Measurements from ENCODE around the gene TOM1L2.

TOM1L2 gene

GRCh38 chr17:17848311-17849082 is 123.7 kb downstream of the TOM1L2 start:
- Histone ChIP-seq H3K27ac (ENCODE audit: low read depth, low read length) (peak overlapping the region; percentile 79), H3K4me1 (ENCODE audit: control insufficient read depth, insufficient read depth, low read length, unreplicated experiment) (peaks cover 23% of the 10 kb centered on the region), H2AFZ (ENCODE audit: low read length, unreplicated experiment) (no peak overlapping the region), H3K4me3 (ENCODE audit: low read depth, low read length) (no peak overlapping the region), H3K27me3 (ENCODE audit: insufficient read depth, low read length) (no peaks in the 10 kb centered on the region), H3K79me2 (ENCODE audit: control insufficient read depth, insufficient read depth, low read length, unreplicated experiment) (no peaks in the 10 kb centered on the region), H3K36me3 (ENCODE audit: insufficient read depth, low read length) (no peaks in the 10 kb centered on the region)

DNA sequence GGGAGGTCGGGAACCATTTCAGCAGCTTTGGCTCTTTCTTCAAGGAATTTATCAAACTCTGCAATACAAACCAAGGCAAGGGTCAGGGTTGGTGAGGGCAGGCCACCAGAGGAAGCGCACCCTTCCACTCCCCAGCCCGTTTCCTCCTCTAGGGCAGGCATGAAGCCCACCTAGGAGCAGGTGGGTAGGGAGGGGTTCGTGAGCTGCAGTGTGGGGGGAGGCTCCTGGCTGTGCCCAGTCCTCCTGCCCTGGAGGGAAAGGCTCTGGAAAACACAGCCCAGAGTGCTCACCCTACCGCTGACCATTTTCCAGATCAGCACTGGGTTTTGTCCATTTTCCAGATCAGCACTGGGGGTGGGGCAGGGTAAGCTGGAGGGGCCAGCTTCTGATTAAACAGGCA is 124.5 kb downstream of the TOM1L2 start:
- no peaks in the 10 kb centered on the region for H3K36me3 ChIP-seq (ENCODE audit: insufficient read depth, low read length)
- H3K27me3 ChIP-seq (ENCODE audit: insufficient read depth, low read length), result no peaks in the 10 kb centered on the region
- no peak overlapping the region for H2AFZ ChIP-seq (ENCODE audit: low read length, unreplicated experiment)
- H3K79me2 ChIP-seq (ENCODE audit: control insufficient read depth, insufficient read depth, low read length, unreplicated experiment), result no peaks in the 10 kb centered on the region
- H3K27ac ChIP-seq (ENCODE audit: low read depth, low read length), result no peak overlapping the region
- peaks cover 23% of the 10 kb centered on the region for H3K4me1 ChIP-seq (ENCODE audit: control insufficient read depth, insufficient read depth, low read length, unreplicated experiment)
- no peak overlapping the region for H3K4me3 ChIP-seq (ENCODE audit: low read depth, low read length)

GRCh38 chr17:17847118-17847689 is 125.0 kb downstream of the TOM1L2 start:
- Histone ChIP-seq H3K27me3 (ENCODE audit: insufficient read depth, low read length) (no peaks in the 10 kb centered on the region), H2AFZ (ENCODE audit: low read length, unreplicated experiment) (no peak overlapping the region), H3K4me1 (ENCODE audit: control insufficient read depth, insufficient read depth, low read length, unreplicated experiment) (peaks cover 23% of the 10 kb centered on the region), H3K4me3 (ENCODE audit: low read depth, low read length) (no peak overlapping the region), H3K36me3 (ENCODE audit: insufficient read depth, low read length) (no peaks in the 10 kb centered on the region), H3K27ac (ENCODE audit: low read depth, low read length) (no peak overlapping the region), H3K79me2 (ENCODE audit: control insufficient read depth, insufficient read depth, low read length, unreplicated experiment) (no peaks in the 10 kb centered on the region)

- no peak overlapping the region for H3K27ac ChIP-seq (ENCODE audit: low read depth, low read length)
- no peak overlapping the region for H3K4me3 ChIP-seq (ENCODE audit: low read depth, low read length)
- no peaks in the 10 kb centered on the region for H3K27me3 ChIP-seq (ENCODE audit: insufficient read depth, low read length)
- no peaks in the 10 kb centered on the region for H3K36me3 ChIP-seq (ENCODE audit: insufficient read depth, low read length)
- no peak overlapping the region for H2AFZ ChIP-seq (ENCODE audit: low read length, unreplicated experiment)
- no peaks in the 10 kb centered on the region for H3K79me2 ChIP-seq (ENCODE audit: control insufficient read depth, insufficient read depth, low read length, unreplicated experiment)
- H3K4me1 ChIP-seq (ENCODE audit: control insufficient read depth, insufficient read depth, low read length, unreplicated experiment), result peaks cover 25% of the 10 kb centered on the region
Observed at GRCh38 chr17:17846645-17847044, 125.6 kb downstream of the TOM1L2 start.

- no peaks in the 10 kb centered on the region for H3K27me3 ChIP-seq (ENCODE audit: insufficient read depth, low read length)
- no peak overlapping the region for H3K27ac ChIP-seq (ENCODE audit: low read depth, low read length)
- H3K4me1 ChIP-seq (ENCODE audit: control insufficient read depth, insufficient read depth, low read length, unreplicated experiment), result peaks cover 31% of the 10 kb centered on the region
- H3K36me3 ChIP-seq (ENCODE audit: insufficient read depth, low read length), result no peaks in the 10 kb centered on the region
- no peak overlapping the region for H2AFZ ChIP-seq (ENCODE audit: low read length, unreplicated experiment)
- H3K79me2 ChIP-seq (ENCODE audit: control insufficient read depth, insufficient read depth, low read length, unreplicated experiment), result no peaks in the 10 kb centered on the region
- no peak overlapping the region for H3K4me3 ChIP-seq (ENCODE audit: low read depth, low read length)
Observed at GRCh38 chr17:17846003-17846402, 126.2 kb downstream of the TOM1L2 start.

DNA sequence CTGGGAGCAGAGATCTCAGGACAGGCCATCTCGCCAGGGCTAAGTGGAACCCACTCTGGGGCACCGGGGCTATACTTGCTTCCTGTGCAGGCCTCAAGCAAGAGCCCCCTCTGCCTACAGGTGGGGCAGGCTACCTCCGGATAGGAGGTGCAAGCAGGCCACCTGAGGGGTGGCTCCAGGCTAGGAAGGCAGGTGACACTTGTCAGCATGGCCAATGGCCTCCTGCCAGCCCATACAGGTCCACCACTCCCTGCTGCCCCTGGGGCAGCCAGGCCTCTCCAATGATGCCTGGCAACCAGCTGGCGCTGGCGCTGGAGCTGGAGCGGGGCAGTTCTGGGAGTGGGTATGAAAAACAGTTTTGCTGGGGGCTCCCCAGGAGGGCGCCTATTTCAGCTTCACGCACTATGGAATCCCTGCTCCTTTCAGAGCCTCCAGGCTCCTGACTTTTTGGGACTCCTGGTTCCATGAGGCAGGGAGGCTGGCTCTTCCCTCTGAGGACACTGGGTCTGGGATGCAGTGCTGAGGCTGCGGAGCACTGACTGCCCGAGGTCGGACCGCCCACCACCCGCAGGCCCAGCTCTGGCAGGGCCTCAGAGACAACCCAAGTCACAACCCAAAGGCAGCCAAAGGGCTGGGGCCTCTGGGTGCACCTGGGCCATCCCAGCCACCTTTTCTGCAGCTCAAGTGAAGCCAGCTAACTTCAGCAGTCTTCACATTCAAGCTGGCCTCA is 127.0 kb downstream of the TOM1L2 start:
- H3K27ac ChIP-seq (ENCODE audit: low read depth, low read length), result no peak overlapping the region
- H3K4me3 ChIP-seq (ENCODE audit: low read depth, low read length), result no peak overlapping the region
- no peak overlapping the region for H2AFZ ChIP-seq (ENCODE audit: low read length, unreplicated experiment)
- H3K36me3 ChIP-seq (ENCODE audit: insufficient read depth, low read length), result no peaks in the 10 kb centered on the region
- H3K4me1 ChIP-seq (ENCODE audit: control insufficient read depth, insufficient read depth, low read length, unreplicated experiment), result peaks cover 35% of the 10 kb centered on the region
- H3K27me3 ChIP-seq (ENCODE audit: insufficient read depth, low read length), result no peaks in the 10 kb centered on the region
- H3K79me2 ChIP-seq (ENCODE audit: control insufficient read depth, insufficient read depth, low read length, unreplicated experiment), result no peaks in the 10 kb centered on the region

DNA sequence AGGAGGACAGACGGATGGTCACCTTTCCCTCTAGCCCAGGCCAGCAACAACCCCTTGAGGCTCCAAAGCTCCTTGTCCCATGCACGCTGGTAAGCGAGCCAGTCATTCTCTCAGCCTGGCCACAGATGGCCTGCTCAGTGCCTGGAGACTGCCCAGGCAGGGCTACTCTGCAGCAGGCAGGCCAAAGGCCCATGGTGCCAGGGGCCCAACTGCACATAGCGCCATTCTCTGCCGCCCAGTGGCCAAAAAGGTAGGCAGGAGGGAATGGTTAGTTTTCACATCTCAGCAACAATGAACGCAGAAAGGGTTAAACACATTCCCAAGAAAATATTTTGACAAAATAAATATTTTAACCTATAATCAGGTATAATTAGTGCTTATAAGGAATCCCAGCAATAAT is 127.7 kb downstream of the TOM1L2 start:
- H3K4me3 ChIP-seq (ENCODE audit: low read depth, low read length), result no peak overlapping the region
- H2AFZ ChIP-seq (ENCODE audit: low read length, unreplicated experiment), result no peak overlapping the region
- H3K36me3 ChIP-seq (ENCODE audit: insufficient read depth, low read length), result no peaks in the 10 kb centered on the region
- H3K79me2 ChIP-seq (ENCODE audit: control insufficient read depth, insufficient read depth, low read length, unreplicated experiment), result no peaks in the 10 kb centered on the region
- H3K27me3 ChIP-seq (ENCODE audit: insufficient read depth, low read length), result no peaks in the 10 kb centered on the region
- H3K27ac ChIP-seq (ENCODE audit: low read depth, low read length), result no peak overlapping the region
- peaks cover 30% of the 10 kb centered on the region for H3K4me1 ChIP-seq (ENCODE audit: control insufficient read depth, insufficient read depth, low read length, unreplicated experiment)

DNA sequence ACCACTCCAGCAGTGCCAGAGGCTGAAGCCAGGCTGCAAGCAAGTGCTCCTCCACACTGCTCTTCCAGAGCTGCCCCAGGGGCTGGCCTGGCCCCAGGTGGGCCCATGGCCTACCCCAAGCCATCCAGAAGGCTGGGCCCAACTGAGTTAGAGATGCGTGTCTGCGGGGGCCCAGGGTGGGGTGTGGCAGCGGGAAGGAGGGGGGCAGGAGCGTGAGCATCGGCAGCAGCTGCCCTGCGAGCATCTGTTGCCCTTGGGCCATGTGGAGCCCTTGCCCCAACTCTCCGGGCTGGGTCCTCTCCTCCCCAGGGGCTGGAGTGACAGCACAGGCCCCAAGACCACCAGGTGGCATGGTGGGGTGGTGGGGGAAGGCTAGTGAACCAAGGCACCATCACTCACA is 128.1 kb downstream of the TOM1L2 start:
- no peaks in the 10 kb centered on the region for H3K36me3 ChIP-seq (ENCODE audit: insufficient read depth, low read length)
- H3K4me1 ChIP-seq (ENCODE audit: control insufficient read depth, insufficient read depth, low read length, unreplicated experiment), result peaks cover 30% of the 10 kb centered on the region
- H3K27me3 ChIP-seq (ENCODE audit: insufficient read depth, low read length), result no peaks in the 10 kb centered on the region
- no peak overlapping the region for H2AFZ ChIP-seq (ENCODE audit: low read length, unreplicated experiment)
- no peak overlapping the region for H3K27ac ChIP-seq (ENCODE audit: low read depth, low read length)
- H3K79me2 ChIP-seq (ENCODE audit: control insufficient read depth, insufficient read depth, low read length, unreplicated experiment), result no peaks in the 10 kb centered on the region
- H3K4me3 ChIP-seq (ENCODE audit: low read depth, low read length), result no peak overlapping the region

- H3K36me3 ChIP-seq (ENCODE audit: insufficient read depth, low read length), result no peaks in the 10 kb centered on the region
- no peak overlapping the region for H3K4me3 ChIP-seq (ENCODE audit: low read depth, low read length)
- H3K27ac ChIP-seq (ENCODE audit: low read depth, low read length), result no peak overlapping the region
- H3K4me1 ChIP-seq (ENCODE audit: control insufficient read depth, insufficient read depth, low read length, unreplicated experiment), result peaks cover 28% of the 10 kb centered on the region
- H2AFZ ChIP-seq (ENCODE audit: low read length, unreplicated experiment), result no peak overlapping the region
- H3K79me2 ChIP-seq (ENCODE audit: control insufficient read depth, insufficient read depth, low read length, unreplicated experiment), result no peaks in the 10 kb centered on the region
- H3K27me3 ChIP-seq (ENCODE audit: insufficient read depth, low read length), result no peaks in the 10 kb centered on the region
Observed at GRCh38 chr17:17843096-17843495, 129.1 kb downstream of the TOM1L2 start.

DNA sequence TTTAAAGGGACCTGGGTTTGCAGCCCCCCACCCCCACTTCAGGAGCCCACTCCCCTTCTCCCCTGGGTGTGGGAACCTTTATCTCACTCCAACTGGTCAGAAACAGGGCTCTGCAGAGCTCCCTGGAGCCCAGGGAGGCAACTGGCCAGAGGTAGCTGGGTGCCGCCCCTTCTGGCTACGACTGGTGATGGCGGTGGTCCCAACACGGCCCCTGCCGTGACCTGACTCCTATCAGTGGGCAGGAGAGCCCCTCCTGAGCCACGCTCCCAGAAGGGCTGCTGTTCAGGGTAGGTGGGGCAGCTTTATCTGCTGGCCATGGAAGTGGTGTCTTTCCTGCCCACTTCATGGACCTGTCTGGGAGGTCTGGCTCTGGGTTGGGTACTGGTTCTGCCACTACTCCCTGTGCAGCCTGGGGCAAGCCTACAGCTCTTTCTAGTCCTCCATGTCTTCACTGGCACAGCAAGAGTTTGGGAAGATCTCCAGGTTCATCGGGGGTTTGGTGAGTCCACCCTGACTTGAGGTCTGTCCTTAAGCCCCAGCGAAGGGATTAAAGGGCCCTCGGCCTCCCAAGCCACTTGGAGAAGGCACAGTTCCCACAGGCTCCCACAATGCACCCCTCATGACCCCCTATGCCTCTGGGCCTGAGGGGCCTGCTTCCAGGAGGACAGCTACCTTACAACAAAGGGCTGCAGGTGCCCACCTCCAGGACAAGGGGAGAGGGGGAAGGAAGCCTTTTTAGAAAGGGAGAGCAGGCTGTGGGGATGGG is 129.9 kb downstream of the TOM1L2 start:
- H2AFZ ChIP-seq (ENCODE audit: low read length, unreplicated experiment), result no peak overlapping the region
- no peak overlapping the region for H3K4me3 ChIP-seq (ENCODE audit: low read depth, low read length)
- H3K27ac ChIP-seq (ENCODE audit: low read depth, low read length), result no peak overlapping the region

More for the DNA sequence above, 129.9 kb downstream of the TOM1L2 start:
- Histone ChIP-seq H3K27me3 (ENCODE audit: insufficient read depth, low read length) (no peaks in the 10 kb centered on the region), H3K36me3 (ENCODE audit: insufficient read depth, low read length) (no peaks in the 10 kb centered on the region), H3K79me2 (ENCODE audit: control insufficient read depth, insufficient read depth, low read length, unreplicated experiment) (no peaks in the 10 kb centered on the region), H3K4me1 (ENCODE audit: control insufficient read depth, insufficient read depth, low read length, unreplicated experiment) (peaks cover 36% of the 10 kb centered on the region)

All from ACC112 (cell line).